Loucy (cell line): ENCODE results near the gene LSM5.

Experiments used
- H2AFZ ChIP-seq: fragments of 200-600 bp; sonication (generic); 2 replicates; pipeline ENCODE4 v1.6.0; 2016; ENCODE audit warnings: antibody characterized with exemption, mild to moderate bottlenecking, low read length, moderate library complexity
- H3F3A ChIP-seq: fragments of 200-600 bp; 2 replicates; pipeline ENCODE4 v1.6.0; 2016; ENCODE audit warnings: antibody characterized with exemption, low read depth, mild to moderate bottlenecking
- H3K27me3 ChIP-seq: fragments of 200-600 bp; sonication (generic); 2 replicates; pipeline ENCODE4 v1.6.1; 2014; ENCODE audit warnings: low read length, mild to moderate bottlenecking; ENCODE audit not compliant: insufficient read depth, poor library complexity, severe bottlenecking
- H3K36me3 ChIP-seq: fragments of 200-600 bp; sonication (generic); 2 replicates; pipeline ENCODE4 v1.6.1; 2016; ENCODE audit warnings: low read length; ENCODE audit not compliant: insufficient read depth
- H3K4me1 ChIP-seq: fragments of 200-600 bp; sonication (generic); 2 replicates; pipeline ENCODE4 v1.5.1; 2014; ENCODE audit warnings: low read length, mild to moderate bottlenecking; ENCODE audit not compliant: insufficient read depth, poor library complexity, severe bottlenecking
- H3K4me2 ChIP-seq: fragments of 200-600 bp; sonication (generic); 2 replicates; pipeline ENCODE4 v1.6.0; 2014; ENCODE audit warnings: antibody characterized with exemption, low read length, low read depth, mild to moderate bottlenecking; ENCODE audit not compliant: poor library complexity, severe bottlenecking
- H3K4me3 ChIP-seq: fragments of 200-600 bp; sonication (generic); 2 replicates; pipeline ENCODE4 v1.5.1; 2014; ENCODE audit warnings: low read length, mild to moderate bottlenecking, mixed read lengths; ENCODE audit not compliant: poor library complexity, severe bottlenecking
- H3K79me2 ChIP-seq: fragments of 200-600 bp; sonication (generic); 2 replicates; pipeline ENCODE4 v1.6.1; 2014; ENCODE audit warnings: low read length; ENCODE audit not compliant: insufficient read depth
- H3K9ac ChIP-seq: fragments of 200-600 bp; sonication (generic); 2 replicates; pipeline ENCODE4 v1.6.0; 2014; ENCODE audit warnings: mild to moderate bottlenecking, low read depth, low read length, moderate library complexity; ENCODE audit not compliant: poor library complexity, severe bottlenecking
- H3K9me2 ChIP-seq: fragments of 200-600 bp; sonication (generic); replicated peaks from 2 replicates; pipeline ENCODE4 v1.6.1; 2016; ENCODE audit warnings: low read depth, low read length, mixed read lengths
- H3K9me3 ChIP-seq: fragments of 200-600 bp; sonication (generic); 2 replicates; pipeline ENCODE4 v1.6.1; 2014; ENCODE audit warnings: mild to moderate bottlenecking, antibody characterized with exemption, low read length, low read depth; ENCODE audit not compliant: insufficient read depth
- H4K20me1 ChIP-seq: fragments of 200-600 bp; sonication (generic); 2 replicates; pipeline ENCODE4 v1.6.0; 2014; ENCODE audit warnings: antibody characterized with exemption, low read length, mild to moderate bottlenecking; ENCODE audit not compliant: insufficient read depth, poor library complexity, severe bottlenecking
- CTCF ChIP-seq: fragments of 200-600 bp; sonication (generic); conservative IDR thresholded peaks from 2 replicates; pipeline ENCODE4 v1.5.1; 2014; ENCODE audit warnings: mild to moderate bottlenecking, antibody characterized with exemption, low read length
- EZH2phosphoT487 ChIP-seq: fragments of 200-600 bp; IDR thresholded peaks from 2 replicates; pipeline ENCODE4 v1.6.1; 2018; ENCODE audit warnings: antibody characterized with exemption, mild to moderate bottlenecking, moderate library complexity, borderline replicate concordance

Gene LSM5

GRCh38 chr7:32447218-32447617, 43.0 kb downstream of the LSM5 start:
- no peaks in the 10 kb centered on the region for H4K20me1 ChIP-seq
- H3K27me3 ChIP-seq, result no peaks in the 10 kb centered on the region
- no peak overlapping the region for H3K4me2 ChIP-seq
- H3F3A ChIP-seq, result no peaks in the 10 kb centered on the region
- H3K36me3 ChIP-seq, result no peaks in the 10 kb centered on the region
- H3K9me3 ChIP-seq, result no peaks in the 10 kb centered on the region
- H3K4me3 ChIP-seq, result no peak overlapping the region
- no peaks in the 10 kb centered on the region for H3K79me2 ChIP-seq
- H3K9ac ChIP-seq, result no peak overlapping the region
- TF ChIP-seq EZH2phosphoT487 (no peak), CTCF (no peak)
- no peak overlapping the region for H2AFZ ChIP-seq
- no peaks in the 10 kb centered on the region for H3K4me1 ChIP-seq
- H3K9me2 ChIP-seq, result no peaks in the 10 kb centered on the region

DNA sequence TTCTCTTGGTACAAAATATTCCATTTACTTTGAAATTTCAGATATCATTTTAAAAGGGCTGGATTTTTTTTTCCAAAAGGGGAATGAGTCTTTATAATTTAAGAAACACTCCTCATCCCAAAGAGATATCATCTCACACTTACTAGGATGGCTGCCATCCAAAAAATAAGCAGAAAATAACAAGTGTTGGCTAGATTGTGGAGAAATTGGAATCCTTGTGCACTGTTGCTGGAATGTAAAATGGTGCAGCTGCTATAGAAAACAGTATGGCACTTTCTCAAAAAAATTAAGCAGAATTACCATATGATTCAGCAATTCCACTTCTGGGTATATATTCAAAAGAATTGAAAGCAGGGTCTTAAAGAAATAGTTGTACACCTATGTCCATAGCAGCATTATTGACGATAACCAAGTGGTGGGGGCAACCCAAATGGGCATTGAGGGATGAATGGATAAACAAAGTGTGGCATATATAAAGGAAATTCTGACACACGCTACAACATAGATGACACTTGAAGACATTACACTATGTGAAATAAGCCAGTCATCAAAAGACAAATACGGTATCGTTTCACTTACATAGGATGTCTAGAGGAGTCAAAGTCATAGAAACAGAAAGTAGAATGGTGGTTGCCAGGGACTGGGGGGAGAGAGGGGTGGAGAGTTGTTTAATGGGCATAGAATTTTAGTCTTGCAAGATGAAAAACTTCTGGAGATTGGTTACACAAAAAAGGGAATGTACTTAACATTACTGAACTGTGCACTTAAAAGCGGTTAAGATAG, 53.8 kb downstream of the LSM5 start:
- no peak overlapping the region for H3K4me3 ChIP-seq
- no peaks in the 10 kb centered on the region for H3K9me3 ChIP-seq
- H3K79me2 ChIP-seq, result no peaks in the 10 kb centered on the region
- no peak overlapping the region for H3K9ac ChIP-seq
- H3K36me3 ChIP-seq, result no peaks in the 10 kb centered on the region
- H2AFZ ChIP-seq, result no peak overlapping the region
- no peaks in the 10 kb centered on the region for H3K9me2 ChIP-seq
- no peaks in the 10 kb centered on the region for H4K20me1 ChIP-seq
- no peak for TF ChIP-seq CTCF
- TF ChIP-seq EZH2phosphoT487, result no peak
- no peaks in the 10 kb centered on the region for H3K27me3 ChIP-seq
- no peaks in the 10 kb centered on the region for H3F3A ChIP-seq
- H3K4me2 ChIP-seq, result no peak overlapping the region
- no peaks in the 10 kb centered on the region for H3K4me1 ChIP-seq
